Hematopoietic multipotent progenitor cell (in vitro differentiated cells): ENCODE data around the gene PAIP2B. TPM values are rescaled to one million over a fixed set of nuclear protein-coding genes. Genes with fewer than 3 reads are reported as not detected.

Source experiments
- DNase-seq, 3 donors: peaks; one replicate each; pipeline ENCODE4 v3.0.0-alpha.2; 2011 to 2015; ENCODE audit warnings: low read depth in 2 of 3, low spot score in 2 of 3
- small RNA-seq: library from RNA; depleted of rRNA; stranded (forward); fragments of <200 nt; gene quantifications from one replicate; pipeline ENCODE3, GENCODE V24; 2012
- total RNA-seq: library from RNA; depleted of rRNA; stranded (reverse); fragments of >200 nt; gene quantifications from one replicate; pipeline ENCODE4 v1.2.3, GENCODE V29; 2012

The PAIP2B gene
- total RNA-seq, 1 donor = 2.4 TPM

DNA sequence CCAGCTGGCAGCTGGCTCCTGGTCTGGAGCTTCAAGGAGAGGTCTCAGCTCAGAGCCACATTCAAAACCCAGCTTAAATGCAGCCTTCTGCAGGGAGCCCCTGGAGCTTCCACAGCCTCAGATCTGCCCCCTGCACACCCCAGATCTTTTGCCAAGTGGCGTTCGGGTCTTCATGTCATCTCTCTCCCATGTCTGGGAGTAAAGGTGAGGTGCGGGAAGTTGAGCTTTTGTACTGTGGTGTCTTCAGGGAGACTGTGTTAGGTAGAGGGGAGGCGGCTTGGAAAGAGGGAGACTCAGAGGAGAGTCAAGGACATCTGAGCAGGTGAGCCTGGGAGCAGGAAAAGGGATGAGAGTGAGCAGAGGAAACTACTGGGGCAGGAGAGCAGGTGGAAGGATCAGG, 71.1 kb downstream of the PAIP2B start:
- DNase-seq = no peak

DNA sequence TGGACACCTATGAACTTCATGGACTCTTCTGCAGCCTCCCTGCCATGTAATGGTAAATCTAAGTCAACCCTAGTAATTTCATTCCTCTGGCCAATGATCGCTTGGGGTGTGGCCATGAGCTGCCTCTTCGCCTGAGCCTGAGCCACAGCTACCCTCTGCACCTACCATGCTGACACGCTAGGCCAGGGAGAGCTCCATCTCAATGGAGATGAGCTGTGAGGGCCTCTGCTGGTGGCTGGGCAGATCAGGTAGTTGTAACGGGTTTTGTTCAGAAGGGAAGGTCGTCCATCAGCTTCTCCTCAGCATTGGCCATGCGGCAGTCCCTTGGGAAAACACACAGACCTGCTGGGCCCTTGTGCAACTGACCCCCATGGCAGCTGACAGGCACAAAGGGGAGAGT, 72.1 kb downstream of the PAIP2B start:
- DNase-seq = peak in 2 of 3 donors; percentile 21 to 31

DNA sequence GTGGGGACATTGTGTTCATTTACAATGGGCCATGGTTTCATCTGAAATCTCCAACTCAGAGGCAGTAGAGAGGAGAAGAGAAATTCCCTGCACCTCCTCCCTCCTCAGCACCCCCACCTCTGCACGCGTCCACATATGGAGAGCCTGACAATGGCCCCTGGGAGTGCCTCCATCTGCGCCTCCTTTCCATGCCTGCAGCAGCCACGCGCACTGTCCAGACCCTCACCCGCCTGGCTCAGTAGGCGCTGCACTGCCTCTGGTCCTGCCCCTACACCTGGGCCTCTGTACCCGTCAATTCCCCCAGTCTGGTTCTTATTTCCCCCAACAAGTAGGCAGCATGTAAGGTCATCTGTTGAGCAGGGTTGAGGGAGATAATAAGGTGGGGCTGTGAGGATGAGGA, 72.6 kb downstream of the PAIP2B start:
- DNase-seq = no peak

DNA sequence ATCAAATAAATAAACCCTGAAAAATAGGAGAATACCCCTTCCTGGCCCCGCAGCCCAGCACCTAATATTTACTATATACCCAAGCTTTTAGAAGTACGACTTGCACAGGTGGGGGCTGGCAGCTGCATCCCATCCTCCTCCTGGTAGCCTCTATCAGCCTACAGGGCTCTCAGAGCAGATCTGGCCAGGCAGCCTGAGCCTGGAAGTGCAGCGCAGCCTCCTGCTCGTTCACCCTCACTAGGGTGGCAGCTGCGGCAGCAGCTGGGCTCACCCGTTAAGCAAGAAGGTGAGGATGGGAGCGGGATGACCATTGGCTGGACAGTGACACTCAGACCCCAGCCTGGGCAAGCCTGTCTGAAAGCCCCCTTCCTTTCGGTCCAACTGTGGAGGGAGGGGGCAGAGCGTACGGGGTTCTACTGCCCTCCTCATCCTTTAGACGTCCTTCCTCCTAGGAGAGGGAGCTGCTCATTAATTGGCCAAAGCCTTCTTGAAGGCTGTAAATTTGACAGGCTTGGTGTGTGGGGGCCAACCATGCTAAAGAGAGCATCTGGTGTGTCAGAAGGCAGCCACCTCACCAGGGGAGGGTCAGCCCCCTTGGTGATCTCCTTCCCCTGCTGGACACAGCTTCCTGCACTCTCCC, 73.2 kb downstream of the PAIP2B start:
- DNase-seq = no peak

DNA sequence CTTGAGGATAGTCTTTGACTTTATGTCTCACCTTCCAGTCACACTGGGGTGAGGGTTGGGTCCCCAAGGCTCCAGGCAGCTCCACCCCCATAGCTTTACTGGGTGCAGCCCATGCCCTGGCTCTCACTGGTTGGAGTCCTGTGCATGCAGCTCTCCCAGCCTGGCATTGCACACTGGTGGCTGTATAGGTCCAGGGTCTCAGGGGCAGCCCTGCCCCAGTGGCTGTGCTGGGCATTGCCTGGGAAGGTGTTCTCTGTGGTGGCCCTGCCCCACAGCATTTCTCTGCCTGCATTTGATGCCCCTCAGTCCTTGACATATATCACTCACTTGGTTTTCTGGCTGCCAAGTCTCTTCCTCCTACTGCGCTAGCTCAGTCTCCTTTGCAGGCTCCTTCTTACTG, 75.3 kb downstream of the PAIP2B start:
- no peak for DNase-seq

DNA sequence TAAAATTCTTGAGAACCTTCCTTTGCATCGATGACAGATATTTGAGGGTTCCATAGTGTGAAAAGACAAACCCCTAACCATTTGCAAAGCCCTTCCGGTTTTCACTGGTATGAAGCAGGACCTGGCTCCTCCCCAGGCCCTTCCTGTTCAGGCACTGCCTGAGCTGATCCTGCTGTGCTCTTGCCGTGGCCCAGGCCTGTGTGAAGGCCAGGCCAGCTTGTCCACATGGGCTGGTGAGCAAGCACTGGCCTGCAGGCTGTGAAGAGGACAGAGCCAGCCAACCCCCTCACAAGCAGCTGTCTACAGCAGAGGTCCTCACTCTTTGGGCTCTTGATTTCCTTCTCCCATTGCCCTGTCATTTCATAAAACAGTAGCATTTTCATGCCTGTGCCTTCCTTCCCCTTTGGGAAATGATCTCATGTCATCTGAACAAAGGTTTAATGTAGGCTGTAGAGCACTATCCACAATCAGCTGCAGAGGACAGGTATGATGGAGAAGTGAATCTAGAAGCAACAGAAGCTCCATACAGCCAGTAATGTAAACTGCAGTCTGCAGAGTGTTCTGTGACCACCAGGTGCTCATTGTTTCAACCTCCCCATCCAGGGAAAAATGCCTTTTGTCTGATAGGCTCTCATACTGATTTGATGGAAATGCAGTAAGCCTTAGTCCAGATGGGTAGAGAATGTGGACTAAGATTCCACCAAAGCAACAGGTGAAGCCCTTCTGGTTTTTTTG, 76.7 kb downstream of the PAIP2B start:
- DNase-seq = no peak

DNA sequence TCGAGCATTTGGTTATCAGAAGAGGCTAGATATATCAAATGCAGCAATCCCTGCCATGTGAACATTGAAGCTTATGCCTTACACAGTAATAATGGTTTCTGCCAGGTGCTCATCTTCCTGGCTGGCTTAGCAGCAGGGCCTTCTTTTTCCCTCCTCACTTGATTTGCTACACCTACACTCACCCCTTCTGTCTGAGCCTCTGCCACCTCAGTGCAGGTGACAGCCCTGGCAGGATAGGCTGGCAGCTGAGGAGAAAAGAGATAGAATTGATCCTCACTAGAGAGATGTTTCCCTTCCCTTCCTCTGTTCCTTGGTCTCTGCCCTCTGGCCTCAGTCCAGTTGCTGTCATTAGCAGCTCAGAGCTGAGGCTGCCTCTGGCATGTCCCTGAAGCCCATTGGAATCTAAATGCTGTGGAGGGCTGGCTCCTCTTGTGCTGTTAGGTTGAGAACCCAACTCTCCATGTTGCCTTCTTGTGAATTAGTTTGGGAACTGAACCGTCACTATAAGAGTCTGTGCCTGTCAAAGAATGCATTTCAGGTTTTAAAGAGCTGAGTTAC, 78.3 kb downstream of the PAIP2B start:
- DNase-seq = no peak

DNA sequence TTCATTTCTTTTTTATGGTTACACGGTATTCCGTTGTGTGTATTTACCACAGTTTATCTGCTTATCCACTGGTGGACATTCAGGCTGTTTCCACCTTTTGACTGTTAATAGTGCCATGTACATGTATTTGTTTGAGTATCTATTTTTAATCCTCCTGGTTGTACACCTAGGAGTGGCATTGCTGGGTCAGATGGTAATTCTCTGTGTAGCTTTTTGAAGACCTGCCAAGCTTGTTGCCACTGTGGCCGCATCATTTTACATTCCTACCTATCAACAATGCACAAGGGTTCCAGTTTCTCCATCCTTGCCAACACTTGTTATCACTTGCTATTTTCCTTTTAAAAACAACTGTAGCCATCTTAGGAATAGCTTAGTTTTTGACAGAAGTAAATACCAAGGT, 83.1 kb downstream of the PAIP2B start:
- DNase-seq = no peak

DNA sequence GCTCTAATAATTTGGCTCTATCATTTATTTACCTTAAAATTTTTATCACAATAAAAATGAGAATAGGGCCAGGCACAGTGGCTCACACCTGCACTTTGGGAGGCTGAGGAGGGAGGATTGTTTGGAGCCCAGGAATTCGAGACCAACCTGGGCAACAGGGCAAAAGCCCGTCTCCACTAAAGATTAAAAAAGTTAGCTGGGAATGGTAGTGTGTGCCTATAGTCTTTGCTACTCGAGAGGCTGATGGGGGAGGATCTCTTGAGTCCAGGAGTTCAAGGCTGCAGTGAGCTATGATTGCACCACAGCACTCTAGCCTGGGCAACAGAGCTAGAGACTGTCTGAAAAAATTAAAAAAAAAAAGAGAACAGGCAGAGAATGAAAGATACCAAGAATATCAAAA, 90.7 kb downstream of the PAIP2B start:
- DNase-seq = no peak

DNA sequence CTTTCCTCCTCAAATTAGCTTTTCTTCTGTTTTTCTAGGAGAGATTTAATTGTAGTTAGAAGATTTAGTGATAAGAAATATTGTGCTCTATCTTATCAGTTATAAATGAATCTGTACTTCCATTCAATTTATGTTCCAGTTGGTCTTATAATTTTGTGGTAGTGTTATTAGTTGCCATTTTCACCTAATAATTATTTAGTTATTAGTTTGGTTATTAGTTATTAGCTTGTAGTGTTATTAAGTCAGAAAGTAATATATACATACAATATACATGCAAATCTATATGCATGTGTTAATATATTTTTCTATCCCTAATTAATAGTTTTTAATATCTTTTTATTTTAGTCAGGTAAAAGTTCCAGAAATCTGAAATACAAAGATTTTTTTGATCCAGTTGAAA, 93.3 kb downstream of the PAIP2B start:
- no peak for DNase-seq

Small RNA genes lying within 50 kb of the gene (small RNA-seq; reads per million reads assigned to genes)
- not detected for gene AC007881.1

Other genes starting within 250 kb of the PAIP2B start
- gene ANKRD53, start 248.5 kb downstream of the PAIP2B start, total RNA-seq = 1.9 TPM
- 18.9 TPM for gene TEX261, start 232.2 kb downstream of the PAIP2B start, total RNA-seq
- 58.7 TPM for gene NAGK, start 158.5 kb downstream of the PAIP2B start, total RNA-seq
- gene MCEE, start 96.9 kb downstream of the PAIP2B start, total RNA-seq = 8.6 TPM
- gene MPHOSPH10, start 96.5 kb downstream of the PAIP2B start, total RNA-seq = 3.5 TPM
- 83.7 TPM for gene ZNF638, start 104.7 kb upstream of the PAIP2B start, total RNA-seq
- 0.81 TPM for gene DYSF, start 226.5 kb upstream of the PAIP2B start, total RNA-seq